Measurements from ENCODE around the gene CCL13.

CCL13 gene

DNA sequence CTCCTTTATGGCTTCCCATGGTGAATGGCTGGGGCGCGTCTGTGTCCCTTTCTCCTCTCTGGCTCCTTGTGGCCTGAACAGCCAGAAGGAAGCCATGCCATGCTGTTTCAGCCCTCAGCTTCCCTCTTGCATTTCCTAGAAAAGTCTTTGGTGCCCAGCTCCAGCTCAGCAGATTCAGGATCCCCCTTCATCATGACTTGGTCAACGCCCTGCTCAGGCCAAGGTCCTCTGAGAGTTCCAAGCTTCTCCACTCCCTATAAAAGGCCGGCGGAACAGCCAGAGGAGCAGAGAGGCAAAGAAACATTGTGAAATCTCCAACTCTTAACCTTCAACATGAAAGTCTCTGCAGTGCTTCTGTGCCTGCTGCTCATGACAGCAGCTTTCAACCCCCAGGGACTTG is at the start of gene CCL13:
TSS of gene CCL13 (plus strand) at position 287 of the 400 bp plus-strand sequence. CDS start at position 334, 47 bp downstream.
- TF ChIP-seq, protein P1, sequence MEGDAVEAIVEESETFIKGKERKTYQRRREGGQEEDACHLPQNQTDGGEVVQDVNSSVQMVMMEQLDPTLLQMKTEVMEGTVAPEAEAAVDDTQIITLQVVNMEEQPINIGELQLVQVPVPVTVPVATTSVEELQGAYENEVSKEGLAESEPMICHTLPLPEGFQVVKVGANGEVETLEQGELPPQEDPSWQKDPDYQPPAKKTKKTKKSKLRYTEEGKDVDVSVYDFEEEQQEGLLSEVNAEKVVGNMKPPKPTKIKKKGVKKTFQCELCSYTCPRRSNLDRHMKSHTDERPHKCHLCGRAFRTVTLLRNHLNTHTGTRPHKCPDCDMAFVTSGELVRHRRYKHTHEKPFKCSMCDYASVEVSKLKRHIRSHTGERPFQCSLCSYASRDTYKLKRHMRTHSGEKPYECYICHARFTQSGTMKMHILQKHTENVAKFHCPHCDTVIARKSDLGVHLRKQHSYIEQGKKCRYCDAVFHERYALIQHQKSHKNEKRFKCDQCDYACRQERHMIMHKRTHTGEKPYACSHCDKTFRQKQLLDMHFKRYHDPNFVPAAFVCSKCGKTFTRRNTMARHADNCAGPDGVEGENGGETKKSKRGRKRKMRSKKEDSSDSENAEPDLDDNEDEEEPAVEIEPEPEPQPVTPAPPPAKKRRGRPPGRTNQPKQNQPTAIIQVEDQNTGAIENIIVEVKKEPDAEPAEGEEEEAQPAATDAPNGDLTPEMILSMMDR (IDR thresholded peaks at IDR 0.05): no peak

DNA sequence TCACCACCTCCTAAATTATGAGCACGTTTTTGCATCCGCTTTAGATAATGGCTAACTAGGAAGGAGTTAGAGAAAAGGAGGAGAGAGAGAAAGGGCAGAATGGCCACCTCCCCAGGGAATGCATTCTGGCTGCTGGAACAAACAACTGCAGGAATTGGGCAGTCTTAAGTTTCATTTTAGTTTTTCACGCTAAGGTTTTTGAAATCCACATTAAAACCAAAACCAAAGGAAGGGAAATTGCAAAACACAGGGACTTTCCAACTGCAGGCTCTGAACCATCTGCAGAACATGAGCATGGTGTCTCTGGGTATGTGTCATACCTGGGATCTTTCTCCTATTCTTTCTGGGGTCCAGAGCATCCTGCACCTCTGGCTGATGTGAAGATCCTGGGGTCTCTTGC is 49.2 kb upstream of the CCL13 start:
- TF ChIP-seq, protein P1 (IDR thresholded peaks at IDR 0.05): no peak

DNA sequence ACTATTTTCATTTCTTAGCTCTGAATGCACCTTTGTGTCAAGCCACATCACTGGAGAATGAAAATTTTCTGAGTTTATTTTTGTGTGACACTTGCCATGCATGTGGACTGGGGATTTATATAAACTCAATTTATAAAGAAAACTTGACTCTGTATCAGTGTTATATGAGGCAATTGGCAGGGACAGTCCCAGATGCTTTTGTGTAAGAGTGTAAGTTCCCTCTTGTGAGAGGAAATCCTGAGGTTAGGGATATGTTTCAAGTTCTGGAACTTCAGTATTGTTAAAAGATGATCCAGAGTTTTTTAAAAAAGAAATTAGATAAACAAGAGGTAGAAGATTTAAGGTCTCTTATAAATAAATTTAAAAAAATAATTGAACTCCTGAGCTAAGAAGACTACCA is 47.9 kb upstream of the CCL13 start:
- TF ChIP-seq, protein P1 (IDR thresholded peaks at IDR 0.05): no peak

DNA sequence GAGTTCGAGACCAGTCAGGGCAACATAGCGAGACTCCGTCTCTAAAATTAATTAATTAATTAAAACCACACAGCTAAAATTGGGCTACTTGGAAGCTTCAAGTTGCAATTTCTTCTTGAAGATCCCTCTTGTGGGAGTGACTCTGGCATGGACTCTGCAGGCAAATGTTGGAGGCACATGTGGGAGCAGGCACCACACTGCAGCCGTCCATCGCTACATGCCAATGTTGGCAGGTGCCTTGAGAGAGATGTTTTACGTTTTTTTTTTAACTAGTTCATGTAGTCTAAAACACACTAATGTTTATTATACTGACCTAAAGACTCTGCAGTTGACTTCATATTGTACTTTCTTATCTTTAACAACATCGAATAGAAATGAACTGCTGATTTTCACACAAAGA is 45.0 kb upstream of the CCL13 start:
- TF ChIP-seq, protein P1 (IDR thresholded peaks at IDR 0.05): no peak

DNA sequence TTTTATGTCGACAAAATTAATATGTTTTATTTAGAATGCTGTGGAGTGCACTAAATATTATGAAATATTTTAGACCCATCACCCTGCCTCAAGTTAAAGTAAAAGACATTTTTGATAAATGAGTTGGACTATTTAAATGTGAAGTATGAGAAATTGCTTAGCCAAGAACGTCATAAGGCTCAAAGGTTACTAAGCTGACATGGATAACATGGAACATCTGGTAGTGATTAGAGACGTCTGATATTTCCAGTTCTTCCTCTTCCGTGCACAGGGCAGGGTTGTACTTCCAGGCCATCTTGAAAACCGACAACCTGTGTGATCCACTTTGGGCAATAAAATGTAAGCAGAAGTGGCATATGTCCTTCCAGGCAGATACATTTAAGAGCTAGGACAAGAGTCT is 44.2 kb upstream of the CCL13 start:
- TF ChIP-seq, protein P1 (IDR thresholded peaks at IDR 0.05): no peak

DNA sequence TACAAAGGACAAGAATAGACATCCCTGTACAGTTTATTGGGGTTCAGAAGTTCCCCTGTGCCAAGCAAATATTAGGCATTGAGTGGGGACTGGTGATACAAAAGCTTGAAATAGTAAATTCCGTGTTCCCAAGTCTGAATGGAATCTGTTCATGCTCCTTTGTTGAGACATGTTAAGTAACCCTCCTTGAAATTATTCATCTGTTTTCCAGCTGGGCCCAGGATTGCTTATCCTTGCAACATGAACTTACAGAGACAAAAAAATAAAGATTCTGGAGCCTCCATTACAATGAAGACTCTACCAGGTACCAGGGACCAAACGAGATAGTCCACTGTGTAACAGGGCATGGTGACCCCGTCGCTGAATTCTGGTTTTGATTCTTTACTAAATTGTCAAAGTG is 43.1 kb upstream of the CCL13 start:
- TF ChIP-seq, protein P1 (IDR thresholded peaks at IDR 0.05): no peak

DNA sequence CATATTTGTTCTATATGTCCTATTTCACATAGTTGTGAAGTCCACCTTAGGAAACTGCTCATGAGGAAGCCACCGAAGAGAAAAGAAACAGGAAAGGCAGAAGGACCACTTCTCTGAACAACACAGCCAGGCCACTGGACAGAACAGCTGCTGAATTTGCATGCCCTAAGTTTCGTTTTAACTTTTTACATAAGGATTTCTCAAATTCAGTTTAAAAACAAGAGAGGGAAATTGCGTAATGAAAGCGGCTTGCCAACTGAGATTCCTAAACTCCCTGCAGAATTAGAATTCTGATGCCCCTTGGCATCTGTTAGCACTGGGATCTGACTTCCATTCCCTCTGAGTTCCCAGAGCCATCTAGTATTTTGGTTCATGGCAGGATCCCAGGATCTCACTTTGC is 42.0 kb upstream of the CCL13 start:
- TF ChIP-seq, protein P1 (IDR thresholded peaks at IDR 0.05): no peak

DNA sequence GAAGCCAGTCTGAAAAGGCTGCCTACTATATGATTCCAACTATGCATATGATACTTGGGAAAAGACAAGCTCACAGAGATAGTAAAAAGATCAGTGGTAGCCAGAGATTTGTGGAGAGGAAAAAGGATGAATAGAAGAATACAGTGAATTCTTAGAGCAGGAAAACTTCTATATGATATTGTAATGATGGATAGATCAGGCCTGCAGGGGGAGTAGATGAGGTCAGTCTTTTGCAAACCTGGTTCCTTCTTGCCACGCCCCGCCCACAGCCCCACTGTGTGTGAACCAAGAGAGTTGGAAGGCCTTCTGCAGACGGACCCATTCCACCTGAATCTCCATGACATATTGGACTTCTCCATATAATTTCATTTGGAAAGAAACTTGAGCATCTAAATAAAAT is 37.8 kb upstream of the CCL13 start:
- TF ChIP-seq, protein P1 (IDR thresholded peaks at IDR 0.05): 0 out of 2 replicates have a peak, but pooled peaks have one; percentile 27

Data from LNCAP (cell line).